AG09319 (cell line): ENCODE results near the gene HDHD2.

Source experiments
- DNase-seq: peaks from one replicate; pipeline ENCODE4 v3.0.0-alpha.2; 2010; ENCODE audit warnings: low read depth; ENCODE audit errors: extremely low read depth
- TF ChIP-seq, protein P1 (sequence below): IDR thresholded peaks from 2 replicates; pipeline ENCODE4 v1.5.1; 2011; ENCODE audit warnings: low read depth, mild to moderate bottlenecking, inconsistent platforms, low read length, moderate library complexity

The HDHD2 gene

DNA sequence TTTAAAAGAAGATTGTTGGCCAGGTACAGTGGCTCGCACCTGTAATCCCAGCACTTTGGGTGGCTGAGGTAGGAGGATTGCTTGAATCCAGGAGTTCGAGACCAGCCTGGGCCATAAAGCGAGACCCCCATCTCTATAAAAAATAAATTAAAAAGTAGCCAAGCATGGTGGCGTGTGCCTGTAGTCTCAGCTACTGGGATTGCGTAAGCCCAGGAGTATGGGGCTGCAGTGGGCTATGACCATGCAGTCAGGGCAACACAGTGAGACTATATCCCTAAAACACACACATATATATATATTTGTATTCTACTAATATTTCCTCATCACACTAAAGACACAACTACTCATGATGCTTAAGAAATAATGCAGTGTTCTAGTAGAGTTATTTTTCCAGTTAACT lies 7.1 kb downstream of the HDHD2 start:
- TF ChIP-seq, protein P1, sequence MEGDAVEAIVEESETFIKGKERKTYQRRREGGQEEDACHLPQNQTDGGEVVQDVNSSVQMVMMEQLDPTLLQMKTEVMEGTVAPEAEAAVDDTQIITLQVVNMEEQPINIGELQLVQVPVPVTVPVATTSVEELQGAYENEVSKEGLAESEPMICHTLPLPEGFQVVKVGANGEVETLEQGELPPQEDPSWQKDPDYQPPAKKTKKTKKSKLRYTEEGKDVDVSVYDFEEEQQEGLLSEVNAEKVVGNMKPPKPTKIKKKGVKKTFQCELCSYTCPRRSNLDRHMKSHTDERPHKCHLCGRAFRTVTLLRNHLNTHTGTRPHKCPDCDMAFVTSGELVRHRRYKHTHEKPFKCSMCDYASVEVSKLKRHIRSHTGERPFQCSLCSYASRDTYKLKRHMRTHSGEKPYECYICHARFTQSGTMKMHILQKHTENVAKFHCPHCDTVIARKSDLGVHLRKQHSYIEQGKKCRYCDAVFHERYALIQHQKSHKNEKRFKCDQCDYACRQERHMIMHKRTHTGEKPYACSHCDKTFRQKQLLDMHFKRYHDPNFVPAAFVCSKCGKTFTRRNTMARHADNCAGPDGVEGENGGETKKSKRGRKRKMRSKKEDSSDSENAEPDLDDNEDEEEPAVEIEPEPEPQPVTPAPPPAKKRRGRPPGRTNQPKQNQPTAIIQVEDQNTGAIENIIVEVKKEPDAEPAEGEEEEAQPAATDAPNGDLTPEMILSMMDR = no peak
- no peak for DNase-seq

DNA sequence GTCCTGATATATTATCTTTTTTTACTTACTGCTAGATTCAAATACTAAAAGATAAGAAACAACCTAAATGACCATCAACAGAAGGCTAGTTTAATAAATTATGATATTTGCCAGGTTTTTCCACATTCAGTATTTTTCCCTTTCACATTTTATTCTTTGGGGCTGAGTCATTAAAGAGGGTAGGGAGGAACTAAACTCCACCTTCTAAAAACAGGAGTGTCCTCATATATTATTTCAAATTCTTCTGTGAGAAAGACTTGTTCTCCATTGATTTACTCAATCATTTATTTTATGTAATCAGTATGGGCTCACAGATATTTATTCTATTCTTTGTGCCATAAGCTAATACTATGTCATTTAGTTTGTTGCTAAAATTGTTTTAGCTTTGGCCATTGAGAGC lies 9.0 kb downstream of the HDHD2 start:
- TF ChIP-seq, protein P1 = no peak
- no peak for DNase-seq

DNA sequence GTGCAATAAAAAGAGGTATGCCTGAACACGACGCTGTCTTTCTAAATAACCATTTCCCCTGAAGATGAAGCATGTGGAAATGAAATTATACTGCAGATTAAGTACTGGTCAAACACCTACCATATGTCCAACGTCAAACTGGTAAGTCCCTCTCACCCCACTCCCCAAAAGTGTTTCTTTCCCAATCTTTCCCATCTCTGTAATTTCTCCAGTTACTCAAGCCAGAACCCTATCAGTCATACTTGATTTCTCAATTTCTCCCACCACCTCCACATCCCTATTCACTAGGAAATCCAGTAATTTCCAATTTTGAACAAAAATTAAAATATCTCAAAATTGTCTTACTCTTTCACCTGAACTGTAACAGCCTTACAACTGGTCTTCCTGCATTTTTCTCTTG lies 29.2 kb downstream of the HDHD2 start:
- no peak for DNase-seq
- TF ChIP-seq, protein P1 = no peak

DNA sequence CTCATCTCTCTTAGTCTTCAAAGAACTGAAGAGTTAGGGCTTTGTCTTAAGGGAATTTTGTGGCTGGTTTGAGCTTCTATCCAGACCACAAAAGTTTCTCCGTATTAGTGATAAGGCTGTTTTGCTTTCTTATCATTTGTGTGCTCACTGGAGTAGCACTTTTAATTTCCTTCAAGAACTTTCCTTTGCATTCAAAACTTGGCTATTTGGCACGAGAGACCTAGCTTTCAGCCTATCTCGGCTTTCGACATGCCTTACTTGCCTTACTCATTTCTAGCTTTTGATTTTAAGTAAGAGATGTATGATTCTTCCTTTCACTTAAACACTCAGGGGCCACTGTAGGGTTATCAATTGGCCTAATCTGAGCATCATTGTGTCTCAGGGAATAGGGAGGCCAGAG lies 29.9 kb downstream of the HDHD2 start:
- DNase-seq = no peak
- TF ChIP-seq, protein P1 = no peak

DNA sequence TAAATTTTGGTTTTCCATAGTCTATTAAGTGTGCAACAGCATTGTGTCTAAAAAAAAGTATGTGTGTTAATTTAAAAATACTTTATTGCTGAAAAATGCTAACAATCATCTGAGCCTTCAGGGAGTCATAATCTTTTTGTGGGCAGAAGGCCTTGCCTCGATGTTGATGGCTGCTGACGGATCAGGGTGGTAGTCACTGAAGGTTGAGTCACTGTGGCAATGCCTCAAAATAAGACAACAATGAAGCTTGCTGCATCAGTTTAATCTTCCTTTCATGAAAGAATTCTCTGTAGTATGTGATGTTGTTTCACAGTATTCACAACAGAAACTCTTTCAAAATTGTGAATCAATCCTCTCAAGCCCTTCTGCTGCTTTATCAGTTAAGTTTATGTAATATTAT lies 31.3 kb downstream of the HDHD2 start:
- DNase-seq = no peak

DNA sequence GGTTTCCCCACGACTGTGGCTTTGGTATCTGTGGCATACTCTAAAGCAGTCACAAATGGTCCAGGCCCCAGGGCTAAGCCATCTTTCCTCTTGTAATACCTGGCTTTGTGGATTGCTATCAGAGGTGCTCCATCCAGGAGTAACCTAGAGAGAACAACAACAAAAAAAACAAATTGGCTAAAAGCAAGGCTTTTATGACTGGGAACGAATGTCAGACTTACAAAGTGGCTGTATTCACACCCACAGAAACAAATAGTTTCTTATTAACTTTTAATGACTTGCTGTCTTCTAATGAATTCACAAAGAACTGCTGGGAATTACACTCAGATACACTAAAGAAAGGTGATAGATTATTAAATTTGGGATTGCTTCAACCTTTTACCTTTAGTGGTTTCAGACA lies 35.1 kb downstream of the HDHD2 start:
- no peak for DNase-seq
- TF ChIP-seq, protein P1 = no peak

More for the DNA sequence above, 31.3 kb downstream of the HDHD2 start:
- TF ChIP-seq, protein P1 = no peak

DNA sequence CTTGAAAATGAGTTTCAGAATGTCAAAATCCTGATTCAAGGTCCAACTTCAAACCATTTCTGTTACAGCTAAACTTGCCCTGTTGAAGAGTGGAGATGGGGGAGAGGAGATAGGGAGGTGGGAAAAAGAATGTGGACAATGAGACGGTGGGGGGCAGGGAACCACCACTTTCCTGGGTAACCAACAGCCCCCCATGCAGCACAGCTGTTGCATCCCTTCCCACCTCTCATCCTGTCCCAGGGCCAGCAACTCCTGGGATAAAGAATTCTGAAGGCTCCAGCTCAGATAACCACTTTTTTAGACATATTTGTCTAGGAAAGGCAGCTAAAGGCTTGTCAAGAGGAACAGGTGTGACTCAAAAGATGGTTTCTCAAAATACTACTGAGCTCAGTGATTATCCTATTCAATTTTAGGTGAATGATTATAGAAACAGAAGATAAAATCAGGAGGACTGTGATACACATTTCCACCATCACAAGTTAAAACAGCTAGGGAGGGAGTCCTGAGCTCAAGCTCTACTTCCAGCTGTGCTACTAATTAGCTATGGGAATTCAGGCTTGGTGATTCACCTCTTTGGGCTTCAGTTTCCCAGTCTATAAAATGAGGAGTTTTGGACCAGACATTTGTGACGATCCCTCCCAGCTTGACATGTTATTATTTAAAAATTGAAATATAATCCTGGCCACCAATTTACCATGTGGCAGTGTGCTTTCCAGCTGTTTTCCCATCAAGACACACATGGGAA lies 36.3 kb downstream of the HDHD2 start:
- TF ChIP-seq, protein P1 = no peak
- DNase-seq = no peak
